Omental fat pad (tissue), 4 donors: ENCODE measurements around the gene LRRC28. TPM values are rescaled to one million over a fixed set of nuclear protein-coding genes. Genes with fewer than 3 reads are reported as not detected.

Source experiments
- ATAC-seq: fragments of 150-250 bp; one replicate; pipeline ENCODE4 v1.9.1; 2016; ENCODE audit warnings: mild to moderate bottlenecking, moderate library complexity; ENCODE audit not compliant: low FRiP score
- DNase-seq: peaks from one replicate; pipeline ENCODE4 v3.0.0-alpha.2; 2019; ENCODE audit warnings: low spot score
- total RNA-seq, 4 donors: library from RNA; depleted of rRNA; stranded (reverse); fragments of >200 nt; gene quantifications; one replicate each; pipeline ENCODE4 v1.1.0, GENCODE V29; 2016
- TF ChIP-seq, protein P1 (sequence below), 3 donors: fragments of 450-650 bp; IDR thresholded peaks; one replicate each; pipeline ENCODE4 v1.5.1; 2016 to 2017; ENCODE audit warnings: antibody characterized with exemption in 3 of 3, mild to moderate bottlenecking in 3 of 3, moderate library complexity in 2 of 3

Gene LRRC28
- total RNA-seq, 4 donors from 2014 or later: 27.6 to 32.3 (median 30.5) TPM

DNA sequence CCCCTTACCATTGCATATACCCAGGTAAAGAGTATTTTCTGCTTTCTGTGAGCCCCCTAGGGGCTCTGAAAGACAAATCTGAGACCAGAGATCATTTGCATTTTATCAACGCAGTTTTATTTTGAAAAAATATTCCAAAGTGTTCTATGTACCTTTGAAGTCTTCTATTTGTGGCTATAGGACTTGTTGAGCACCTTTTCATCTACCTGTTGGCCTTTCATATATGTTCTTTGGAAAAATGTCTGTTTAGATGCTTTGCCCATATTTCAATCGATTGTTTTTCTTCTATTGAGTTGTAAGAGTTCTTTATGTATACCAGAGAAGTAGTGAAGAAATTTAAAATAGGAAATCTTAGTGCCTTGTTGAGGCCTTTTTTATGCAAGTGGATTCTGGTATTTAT lies 94.0 kb downstream of the LRRC28 start:
- DNase-seq (no peak), ATAC-seq (no peak)
- TF ChIP-seq, protein P1, sequence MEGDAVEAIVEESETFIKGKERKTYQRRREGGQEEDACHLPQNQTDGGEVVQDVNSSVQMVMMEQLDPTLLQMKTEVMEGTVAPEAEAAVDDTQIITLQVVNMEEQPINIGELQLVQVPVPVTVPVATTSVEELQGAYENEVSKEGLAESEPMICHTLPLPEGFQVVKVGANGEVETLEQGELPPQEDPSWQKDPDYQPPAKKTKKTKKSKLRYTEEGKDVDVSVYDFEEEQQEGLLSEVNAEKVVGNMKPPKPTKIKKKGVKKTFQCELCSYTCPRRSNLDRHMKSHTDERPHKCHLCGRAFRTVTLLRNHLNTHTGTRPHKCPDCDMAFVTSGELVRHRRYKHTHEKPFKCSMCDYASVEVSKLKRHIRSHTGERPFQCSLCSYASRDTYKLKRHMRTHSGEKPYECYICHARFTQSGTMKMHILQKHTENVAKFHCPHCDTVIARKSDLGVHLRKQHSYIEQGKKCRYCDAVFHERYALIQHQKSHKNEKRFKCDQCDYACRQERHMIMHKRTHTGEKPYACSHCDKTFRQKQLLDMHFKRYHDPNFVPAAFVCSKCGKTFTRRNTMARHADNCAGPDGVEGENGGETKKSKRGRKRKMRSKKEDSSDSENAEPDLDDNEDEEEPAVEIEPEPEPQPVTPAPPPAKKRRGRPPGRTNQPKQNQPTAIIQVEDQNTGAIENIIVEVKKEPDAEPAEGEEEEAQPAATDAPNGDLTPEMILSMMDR (IDR thresholded peaks at IDR 0.05): no peak

DNA sequence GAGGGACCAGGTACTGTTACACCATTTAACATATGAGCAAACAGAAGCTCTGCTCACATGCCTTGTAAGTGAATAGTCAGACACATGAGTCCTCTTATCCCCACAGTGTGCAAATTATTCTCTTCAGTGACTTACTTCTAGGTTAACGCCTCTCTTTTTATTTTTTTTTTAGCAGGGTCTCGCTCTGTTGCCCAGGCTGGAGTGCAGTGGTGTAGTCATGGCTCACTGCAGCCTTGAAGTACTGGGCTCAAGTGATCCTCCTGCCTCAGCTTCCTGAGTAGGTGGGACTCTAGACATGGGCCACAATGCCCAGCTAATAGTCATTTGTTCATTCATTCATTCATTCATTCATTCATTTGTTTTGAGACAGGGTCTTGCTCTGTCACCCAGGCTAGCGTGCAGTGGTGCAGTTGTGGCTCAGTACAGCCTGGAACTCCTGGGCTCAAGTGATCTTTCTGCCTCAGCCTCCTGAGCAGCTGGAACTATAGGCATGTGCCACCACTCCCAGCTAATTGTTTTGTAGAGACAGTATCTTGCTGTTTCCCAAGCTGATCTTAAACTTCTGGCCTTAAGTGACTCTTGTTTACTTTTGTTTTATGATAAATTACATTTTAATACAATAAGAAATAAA lies 94.7 kb downstream of the LRRC28 start:
- no peak for DNase-seq
- TF ChIP-seq, protein P1 (IDR thresholded peaks at IDR 0.05): no peak
- no peak for ATAC-seq

DNA sequence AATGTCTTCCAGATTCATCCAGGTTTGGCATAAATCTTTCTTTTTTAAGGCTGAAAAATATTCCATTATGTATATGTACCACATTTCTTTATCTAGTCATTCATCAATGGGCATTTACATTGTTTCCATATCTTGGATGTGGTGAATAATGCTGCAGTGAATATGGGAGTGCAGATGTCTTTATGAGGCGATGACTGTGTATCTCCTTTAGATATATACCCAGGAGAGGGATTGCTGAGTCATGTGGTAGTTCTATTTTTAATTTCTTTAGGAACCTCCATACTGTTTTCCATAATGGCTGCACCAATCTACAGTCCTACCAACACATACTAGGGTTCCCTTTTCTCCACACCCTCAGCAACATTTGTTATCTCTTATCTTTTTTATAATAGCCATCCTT lies 96.3 kb downstream of the LRRC28 start:
- TF ChIP-seq, protein P1 (IDR thresholded peaks at IDR 0.05): no peak
- ATAC-seq: no peak
- DNase-seq: no peak

DNA sequence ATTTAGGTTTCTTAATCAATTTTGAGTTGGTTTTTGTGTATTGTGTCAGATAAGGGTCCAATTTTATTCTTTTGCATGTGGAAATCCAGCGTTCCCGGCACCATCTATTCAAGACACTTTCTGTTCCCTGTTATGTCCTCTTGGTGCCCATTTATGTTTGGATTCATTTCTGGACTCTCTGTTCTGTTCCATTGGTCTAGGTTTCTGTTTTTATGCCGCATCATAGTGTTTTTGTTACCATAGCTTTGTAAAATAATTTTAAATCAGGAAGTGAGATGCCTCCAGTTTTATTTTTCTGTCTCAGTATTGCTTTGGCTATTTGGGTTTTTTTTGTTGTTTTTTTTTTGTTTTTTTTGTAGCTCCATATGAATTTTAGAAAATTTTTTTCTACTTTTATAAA lies 97.1 kb downstream of the LRRC28 start:
- TF ChIP-seq, protein P1 (IDR thresholded peaks at IDR 0.05): no peak
- DNase-seq (no peak), ATAC-seq (no peak)

DNA sequence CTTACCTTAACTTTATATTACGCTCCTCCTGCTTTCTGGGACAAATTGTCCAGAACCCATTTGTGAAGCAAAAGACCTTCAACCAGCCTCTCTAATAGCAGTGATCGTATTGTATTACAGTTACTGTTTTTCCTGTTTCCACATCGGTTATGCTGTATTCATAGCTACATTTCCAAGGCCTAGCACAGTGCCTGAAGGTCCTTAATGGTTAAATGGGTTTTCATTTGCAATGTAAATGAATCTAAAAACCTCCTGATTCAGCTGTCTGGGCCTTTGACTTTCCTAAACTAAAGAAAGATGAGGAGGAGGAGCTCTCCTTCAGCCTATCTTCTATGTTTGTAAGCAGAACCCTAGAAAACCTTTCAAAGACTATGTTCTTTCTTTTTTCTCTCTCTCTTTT lies 99.1 kb downstream of the LRRC28 start:
- DNase-seq (no peak), ATAC-seq (no peak)
- TF ChIP-seq, protein P1 (IDR thresholded peaks at IDR 0.05): no peak

DNA sequence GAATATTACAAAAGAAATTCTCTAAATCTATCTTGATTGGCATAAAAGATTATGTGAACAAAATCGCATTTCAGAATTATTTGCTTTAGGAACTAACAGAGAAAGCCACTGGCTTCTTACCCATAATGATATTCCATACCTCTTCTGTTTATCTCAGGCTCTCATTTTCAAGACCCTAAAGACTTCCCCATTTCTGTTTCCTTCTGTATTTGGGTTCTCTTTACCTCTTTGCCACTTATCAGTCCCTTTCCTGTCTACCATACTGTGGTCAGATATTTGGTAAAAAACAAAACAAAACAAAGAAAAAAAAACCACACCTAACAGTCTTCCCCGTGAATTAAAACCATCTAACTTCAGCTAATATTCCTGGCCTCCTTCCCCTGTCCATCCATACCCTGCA lies 108.5 kb downstream of the LRRC28 start:
- DNase-seq: no peak
- ATAC-seq: no peak
- TF ChIP-seq, protein P1 (IDR thresholded peaks at IDR 0.05): no peak

DNA sequence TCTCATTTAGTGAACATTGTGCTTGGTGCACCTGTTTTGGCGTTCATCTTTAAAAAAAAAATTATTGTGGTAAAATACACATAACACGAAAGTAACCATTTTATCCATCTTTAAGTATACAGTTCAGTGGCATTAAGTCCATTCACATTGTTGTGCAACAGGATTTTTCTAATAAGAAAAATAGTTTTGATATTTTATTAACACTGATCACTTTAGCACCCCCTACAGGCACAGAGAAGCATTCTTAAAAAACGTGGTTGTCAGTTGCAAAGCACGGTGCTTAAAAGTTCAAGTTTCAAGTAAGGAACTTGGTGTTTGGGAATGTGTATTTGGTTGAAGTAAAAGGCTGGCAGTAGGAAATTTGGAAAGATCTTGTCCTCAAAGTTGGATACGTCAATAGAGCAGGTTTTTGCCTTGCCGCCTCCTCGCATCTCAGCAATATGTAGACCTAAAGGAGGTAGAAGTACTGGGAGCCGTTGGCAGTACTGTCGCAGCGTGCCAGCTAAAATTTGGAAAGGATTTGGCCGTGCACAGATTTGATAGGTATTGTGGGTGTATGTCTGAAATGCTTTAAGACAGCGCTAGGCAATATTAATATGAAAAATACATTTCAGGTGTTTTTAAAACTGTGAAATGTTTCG lies 110.4 kb downstream of the LRRC28 start:
- no peak for ATAC-seq
- TF ChIP-seq, protein P1 (IDR thresholded peaks at IDR 0.05): no peak

More for the DNA sequence above, 110.4 kb downstream of the LRRC28 start:
- no peak for DNase-seq
